Panc1 (cell line): ENCODE measurements around the gene HMCN2. TPM values are rescaled to one million over a fixed set of nuclear protein-coding genes. Genes with fewer than 3 reads are reported as not detected.

ENCODE experiments used
- ATAC-seq: fragments of 200-7000 bp; cut with Tn5 transposase; 2 replicates; pipeline ENCODE4 v1.9.1; 2020; ENCODE audit warnings: mild to moderate bottlenecking, moderate library complexity
- BruUV-seq: library from RNA; stranded (reverse); fragments of 400-500 nt; replicated peaks from 2 replicates; lab custom pipeline; 2021; lab: Mats Ljungman, UMichigan
- CTCF ChIA-PET: fragments of 300-600 bp; sonication (Branson Sonifier 250); formaldehyde crosslinking; loops from one replicate; lab custom pipeline; 2022; ENCODE audit warnings: antibody characterized with exemption; lab: Charles Lee
- POLR2A ChIA-PET: fragments of 300-600 bp; sonication (Branson Sonifier 250); formaldehyde crosslinking; loops from one replicate; lab custom pipeline; 2022; ENCODE audit warnings: antibody characterized with exemption; lab: Charles Lee
- DNase-seq: peaks from one replicate; pipeline ENCODE4 v3.0.0-alpha.2; 2010; ENCODE audit warnings: low read depth, low spot score
- H3K27ac ChIP-seq: 2 replicates; pipeline ENCODE4 v1.5.1; 2011; ENCODE audit warnings: mild to moderate bottlenecking, low read length, inconsistent platforms
- H3K27me3 ChIP-seq: fragments of 200-500 bp; sonication (Bioruptor generic); 2 replicates; pipeline ENCODE4 v1.6.0; 2014; ENCODE audit warnings: low read length, inconsistent platforms; ENCODE audit not compliant: control insufficient read depth, insufficient read depth
- H3K36me3 ChIP-seq: fragments of 200-500 bp; sonication (Bioruptor generic); 2 replicates; pipeline ENCODE4 v1.5.1; 2014; ENCODE audit warnings: inconsistent platforms, mild to moderate bottlenecking, low read length, moderate library complexity; ENCODE audit not compliant: control insufficient read depth, insufficient read depth
- H3K4me1 ChIP-seq: 2 replicates; pipeline ENCODE4 v1.5.1; 2011; ENCODE audit warnings: inconsistent platforms, mild to moderate bottlenecking, low read length, moderate library complexity; ENCODE audit not compliant: control insufficient read depth, insufficient read depth
- H3K4me3 ChIP-seq, 2 experiments: 2 replicates each; pipeline ENCODE4 v1.5.1; 2011 to 2012; ENCODE audit warnings: low read depth in 2 of 2, low read length in 2 of 2, mild to moderate bottlenecking in 2 of 2, inconsistent platforms in 1 of 2, moderate library complexity in 1 of 2
- H3K9me3 ChIP-seq: fragments of 200-500 bp; sonication (Bioruptor generic); 2 replicates; pipeline ENCODE4 v1.5.1; 2014; ENCODE audit warnings: low read depth, mild to moderate bottlenecking, inconsistent platforms, low read length, moderate library complexity; ENCODE audit not compliant: control insufficient read depth, insufficient read depth
- CTCF ChIP-seq: fragments of 450-650 bp; IDR thresholded peaks from 2 replicates; pipeline ENCODE4 v1.5.1; 2017; ENCODE audit warnings: mild to moderate bottlenecking
- POLR2AphosphoS5 ChIP-seq: IDR thresholded peaks from 2 replicates; pipeline ENCODE4 v1.6.1; 2012; ENCODE audit warnings: mild to moderate bottlenecking, low read depth, low read length, moderate library complexity
- SIN3A ChIP-seq: IDR thresholded peaks from 2 replicates; pipeline ENCODE4 v1.6.1; 2012; ENCODE audit warnings: low read depth, mild to moderate bottlenecking, low read length, moderate library complexity, borderline replicate concordance; ENCODE audit not compliant: insufficient read depth
- TCF7L2 ChIP-seq: IDR thresholded peaks from 2 replicates; pipeline ENCODE4 v1.6.1; 2011; ENCODE audit warnings: mild to moderate bottlenecking, low read depth, low read length, inconsistent platforms
- in situ Hi-C: cut with HindIII; loops from 2 replicates; pipeline ENCODE4 v1.10.0; 2016; ENCODE audit warnings: low sequenced_read_pairs, low pct_unique_long_range_greater_than_20kb
- intact Hi-C: fragments of 100-400 bp; cut with micrococcal nuclease; formaldehyde crosslinking; loops from one replicate; pipeline ENCODE4 v1.10.0; 2022; ENCODE audit not compliant: unreplicated experiment
- total RNA-seq: library from RNA; stranded (reverse); gene quantifications from one replicate; pipeline ENCODE4 v1.2.1, GENCODE V29; 2021; ENCODE audit not compliant: unreplicated experiment
- TF ChIP-seq, protein P1 (sequence below), 2 experiments: IDR thresholded peaks; 2 replicates each; pipeline ENCODE4 v1.6.1; 2011 to 2012; ENCODE audit warnings: low read depth in 2 of 2, control low read depth in 1 of 2, low read length in 1 of 2, mild to moderate bottlenecking in 1 of 2, moderate library complexity in 1 of 2; ENCODE audit not compliant: insufficient read depth in 1 of 2

The HMCN2 gene
- total RNA-seq, 1 experiment from 2014 or later, result 0.05 TPM

DNA sequence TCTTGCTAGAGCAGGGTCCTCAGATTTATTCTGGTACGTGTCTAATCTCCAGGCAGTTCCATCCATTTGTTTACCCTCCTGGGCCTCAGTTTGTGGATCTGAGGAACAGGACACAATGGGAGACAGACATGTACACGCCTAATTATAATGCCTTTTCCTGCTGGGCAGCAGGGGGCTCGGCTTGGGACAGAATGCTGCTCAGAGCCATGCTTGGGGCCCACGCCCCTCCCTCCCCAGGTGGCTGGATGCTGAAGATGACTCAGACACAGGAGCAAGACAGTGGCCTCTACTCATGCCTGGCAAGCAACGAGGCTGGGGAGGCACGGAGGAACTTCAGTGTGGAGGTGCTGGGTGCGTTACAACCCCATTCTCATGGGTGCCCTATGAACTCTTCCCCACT, 106.5 kb downstream of the HMCN2 start:
- ATAC-seq (no peak), DNase-seq (no peak)
- Histone ChIP-seq H3K9me3 (no peaks in the 10 kb centered on the region), H3K36me3 (no peaks in the 10 kb centered on the region), H3K27me3 (no peaks in the 10 kb centered on the region), H3K4me3 (no peak overlapping the region), H3K4me1 (no peaks in the 10 kb centered on the region), H3K27ac (no peak overlapping the region)
- TF ChIP-seq POLR2AphosphoS5, result no peak
- TF ChIP-seq, protein P1, sequence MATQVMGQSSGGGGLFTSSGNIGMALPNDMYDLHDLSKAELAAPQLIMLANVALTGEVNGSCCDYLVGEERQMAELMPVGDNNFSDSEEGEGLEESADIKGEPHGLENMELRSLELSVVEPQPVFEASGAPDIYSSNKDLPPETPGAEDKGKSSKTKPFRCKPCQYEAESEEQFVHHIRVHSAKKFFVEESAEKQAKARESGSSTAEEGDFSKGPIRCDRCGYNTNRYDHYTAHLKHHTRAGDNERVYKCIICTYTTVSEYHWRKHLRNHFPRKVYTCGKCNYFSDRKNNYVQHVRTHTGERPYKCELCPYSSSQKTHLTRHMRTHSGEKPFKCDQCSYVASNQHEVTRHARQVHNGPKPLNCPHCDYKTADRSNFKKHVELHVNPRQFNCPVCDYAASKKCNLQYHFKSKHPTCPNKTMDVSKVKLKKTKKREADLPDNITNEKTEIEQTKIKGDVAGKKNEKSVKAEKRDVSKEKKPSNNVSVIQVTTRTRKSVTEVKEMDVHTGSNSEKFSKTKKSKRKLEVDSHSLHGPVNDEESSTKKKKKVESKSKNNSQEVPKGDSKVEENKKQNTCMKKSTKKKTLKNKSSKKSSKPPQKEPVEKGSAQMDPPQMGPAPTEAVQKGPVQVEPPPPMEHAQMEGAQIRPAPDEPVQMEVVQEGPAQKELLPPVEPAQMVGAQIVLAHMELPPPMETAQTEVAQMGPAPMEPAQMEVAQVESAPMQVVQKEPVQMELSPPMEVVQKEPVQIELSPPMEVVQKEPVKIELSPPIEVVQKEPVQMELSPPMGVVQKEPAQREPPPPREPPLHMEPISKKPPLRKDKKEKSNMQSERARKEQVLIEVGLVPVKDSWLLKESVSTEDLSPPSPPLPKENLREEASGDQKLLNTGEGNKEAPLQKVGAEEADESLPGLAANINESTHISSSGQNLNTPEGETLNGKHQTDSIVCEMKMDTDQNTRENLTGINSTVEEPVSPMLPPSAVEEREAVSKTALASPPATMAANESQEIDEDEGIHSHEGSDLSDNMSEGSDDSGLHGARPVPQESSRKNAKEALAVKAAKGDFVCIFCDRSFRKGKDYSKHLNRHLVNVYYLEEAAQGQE (IDR thresholded peaks at IDR 0.05; ENCODE audit: insufficient read depth in 1 of 2, low read depth in 2 of 2, low read length in 1 of 2), result no peak
- no peak for TF ChIP-seq SIN3A
- no peak for TF ChIP-seq TCF7L2
- no peak for TF ChIP-seq CTCF
- intact Hi-C loops, result no loop called here
- CTCF ChIA-PET, result no interaction called here
- BruUV-seq, result no TSS peak
- POLR2A ChIA-PET, result no interaction called here
- in situ Hi-C loops, result no loop called here

DNA sequence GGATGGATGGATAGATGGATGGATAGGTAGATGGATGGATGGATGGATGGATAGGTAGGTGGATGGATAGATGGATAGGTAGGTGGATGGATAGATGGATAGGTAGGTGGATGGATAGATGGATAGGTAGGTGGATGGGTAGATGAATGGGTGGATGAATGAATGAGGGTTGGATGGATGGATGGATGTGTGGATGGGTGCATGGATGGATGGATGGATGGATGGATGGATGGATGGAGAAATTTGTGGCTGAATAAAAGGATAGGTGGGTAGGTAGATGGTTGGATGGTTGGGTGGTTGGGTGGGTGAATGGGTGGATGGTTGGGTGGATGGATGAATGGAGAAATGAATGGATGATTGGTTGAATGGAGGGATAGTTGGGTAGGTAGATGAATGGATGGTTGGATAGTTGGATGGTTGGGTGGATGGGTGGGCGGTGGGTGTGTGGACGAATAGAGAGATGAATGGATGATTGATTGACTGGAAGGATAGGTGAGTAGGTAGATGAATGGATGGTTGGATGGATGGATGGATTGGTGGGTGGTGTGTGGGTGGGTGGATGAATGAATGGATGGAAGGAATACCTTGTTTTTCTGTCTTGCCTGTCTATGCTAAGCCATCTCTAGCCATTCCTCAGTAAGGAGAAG, 108.2 kb downstream of the HMCN2 start:
- no peak for DNase-seq
- Histone ChIP-seq H3K4me1 (no peaks in the 10 kb centered on the region), H3K36me3 (no peaks in the 10 kb centered on the region), H3K27me3 (no peaks in the 10 kb centered on the region), H3K4me3 (no peak overlapping the region), H3K9me3 (no peaks in the 10 kb centered on the region), H3K27ac (no peak overlapping the region)
- intact Hi-C loops, result no loop called here
- ChIA-PET POLR2A (no interaction called here), CTCF (no interaction called here)
- TF ChIP-seq CTCF (no peak), TCF7L2 (no peak), POLR2AphosphoS5 (no peak), SIN3A (no peak)
- TF ChIP-seq, protein P1 (IDR thresholded peaks at IDR 0.05; ENCODE audit: insufficient read depth in 1 of 2, low read depth in 2 of 2, low read length in 1 of 2), result no peak
- no TSS peak for BruUV-seq
- in situ Hi-C loops, result no loop called here
- no peak for ATAC-seq
